Gastrocnemius medialis (tissue), 4 donors: ENCODE data around the gene DPYSL5. TPM values are rescaled to one million over a fixed set of nuclear protein-coding genes. Genes with fewer than 3 reads are reported as not detected.

Source experiments
- ATAC-seq, 2 donors: fragments of 150-250 bp; one replicate each; pipeline ENCODE4 v1.9.1; 2016
- DNase-seq, 2 donors: peaks; one replicate each; pipeline ENCODE4 v3.0.0-alpha.2; 2019
- H3K27ac ChIP-seq, 4 donors: fragments of 200-600 bp; sonication (generic); 1 replicate in 1 of 4; 2 replicates in 3 of 4; pipeline ENCODE4 v1.5.1; 2016 to 2018; ENCODE audit warnings: mild to moderate bottlenecking in 2 of 4, moderate library complexity in 1 of 4
- H3K27me3 ChIP-seq, 3 donors: fragments of 200-600 bp; sonication (generic) in 2 of 3; 1 replicate in 1 of 3; 2 replicates in 2 of 3; pipeline versions ENCODE4 v1.5.1 to v1.6.0; 2016 to 2019; ENCODE audit warnings: mild to moderate bottlenecking in 1 of 3, moderate library complexity in 1 of 3
- H3K36me3 ChIP-seq, 2 donors: fragments of 200-600 bp; sonication (generic) in 1 of 2; one replicate each; pipeline ENCODE4 v1.5.1; 2017 to 2018
- H3K4me1 ChIP-seq, 2 donors: fragments of 200-600 bp; sonication (generic) in 1 of 2; one replicate each; pipeline ENCODE4 v1.5.1; 2016 to 2017; ENCODE audit warnings: mild to moderate bottlenecking in 2 of 2
- H3K4me3 ChIP-seq, 4 donors: fragments of 200-600 bp; sonication (generic) in 3 of 4; 1 replicate in 1 of 4; 2 replicates in 3 of 4; pipeline ENCODE4 v1.5.1; 2016 to 2019; ENCODE audit warnings: mild to moderate bottlenecking in 2 of 4
- H3K9me3 ChIP-seq, 3 donors: fragments of 200-600 bp; sonication (generic) in 2 of 3; 1 replicate in 1 of 3; 2 replicates in 2 of 3; pipeline ENCODE4 v1.5.1; 2016 to 2019
- POLR2A ChIP-seq, 2 donors: fragments of 450-650 bp; IDR thresholded peaks; one replicate each; pipeline ENCODE4 v1.6.1; 2017; ENCODE audit warnings: antibody characterized with exemption in 2 of 2, mild to moderate bottlenecking in 2 of 2, moderate library complexity in 2 of 2
- in situ Hi-C, 4 donors: fragments of 200-750 bp; cut with MboI; loops; one replicate each; pipeline versions ENCODE4 v1.15.0 to v1.8.0; 2017; ENCODE audit warnings: low sequenced_read_pairs in 4 of 4
- intact Hi-C: fragments of 100-400 bp; cut with DNase I; formaldehyde crosslinking; loops from one replicate; pipeline ENCODE4 v1.15.1; 2023; ENCODE audit warnings: low total_unique reads
- total RNA-seq, 4 donors: library from RNA; depleted of rRNA; stranded (reverse); fragments of >200 nt; gene quantifications; one replicate each; pipeline versions ENCODE4 v1.1.0 to v1.2.3, GENCODE V29; 2016
- TF ChIP-seq, protein P1 (sequence below), 5 experiments: fragments of 450-650 bp in 3 of 5; fragments of 200-600 bp in 2 of 5; sonication (generic) in 2 of 5; IDR thresholded peaks in 4 of 5; conservative IDR thresholded peaks in 1 of 5; 1 replicate in 4 of 5; 2 replicates in 1 of 5; pipeline ENCODE4 v1.5.1; 2016 to 2019; ENCODE audit warnings: antibody characterized with exemption in 5 of 5, mild to moderate bottlenecking in 3 of 5, moderate library complexity in 3 of 5

Gene DPYSL5
- total RNA-seq, 4 donors from 2014 or later: not detected

DNA sequence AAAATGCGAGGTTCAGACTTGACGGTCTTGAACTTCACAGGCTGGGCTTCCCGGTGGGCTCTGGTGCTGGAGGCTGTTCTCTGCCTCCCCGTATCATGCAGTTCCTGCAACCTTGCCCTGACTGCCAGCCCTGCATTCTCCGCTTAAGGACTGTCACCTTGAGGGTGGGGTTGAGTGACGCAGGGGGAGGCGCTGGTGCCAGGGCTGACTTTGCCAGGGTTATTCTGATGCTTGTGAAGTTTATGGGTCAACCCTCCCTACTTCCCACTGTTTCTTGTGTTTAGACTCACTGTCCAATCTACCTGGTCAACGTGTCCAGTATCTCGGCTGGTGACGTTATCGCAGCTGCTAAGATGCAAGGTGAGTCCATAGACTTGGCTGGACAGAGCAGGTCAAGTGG lies 85.0 kb downstream of the DPYSL5 start:
- in situ Hi-C loops: loop anchor here in 1 of 4 donors (25.0 kb wide), 1 partner anchor 96 kb away; the partner anchor contains the start of gene DPYSL5
- no peak for ATAC-seq
- H3K9me3 ChIP-seq: no peaks in the 10 kb centered on the region
- H3K4me3 ChIP-seq: no peak overlapping the region
- H3K4me1 ChIP-seq: no peaks in the 10 kb centered on the region
- H3K27me3 ChIP-seq: peaks cover 0 to 5% (median 0%) of the 10 kb centered on the region in 3 donors
- TF ChIP-seq, protein P1, sequence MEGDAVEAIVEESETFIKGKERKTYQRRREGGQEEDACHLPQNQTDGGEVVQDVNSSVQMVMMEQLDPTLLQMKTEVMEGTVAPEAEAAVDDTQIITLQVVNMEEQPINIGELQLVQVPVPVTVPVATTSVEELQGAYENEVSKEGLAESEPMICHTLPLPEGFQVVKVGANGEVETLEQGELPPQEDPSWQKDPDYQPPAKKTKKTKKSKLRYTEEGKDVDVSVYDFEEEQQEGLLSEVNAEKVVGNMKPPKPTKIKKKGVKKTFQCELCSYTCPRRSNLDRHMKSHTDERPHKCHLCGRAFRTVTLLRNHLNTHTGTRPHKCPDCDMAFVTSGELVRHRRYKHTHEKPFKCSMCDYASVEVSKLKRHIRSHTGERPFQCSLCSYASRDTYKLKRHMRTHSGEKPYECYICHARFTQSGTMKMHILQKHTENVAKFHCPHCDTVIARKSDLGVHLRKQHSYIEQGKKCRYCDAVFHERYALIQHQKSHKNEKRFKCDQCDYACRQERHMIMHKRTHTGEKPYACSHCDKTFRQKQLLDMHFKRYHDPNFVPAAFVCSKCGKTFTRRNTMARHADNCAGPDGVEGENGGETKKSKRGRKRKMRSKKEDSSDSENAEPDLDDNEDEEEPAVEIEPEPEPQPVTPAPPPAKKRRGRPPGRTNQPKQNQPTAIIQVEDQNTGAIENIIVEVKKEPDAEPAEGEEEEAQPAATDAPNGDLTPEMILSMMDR (IDR thresholded peaks at IDR 0.05 in 4 of 5, conservative IDR thresholded peaks at IDR 0.05 in 1 of 5): no peak
- no peak for TF ChIP-seq POLR2A (IDR thresholded peaks at IDR 0.05)
- H3K27ac ChIP-seq: no peak overlapping the region
- DNase-seq: no peak
- no peaks in the 10 kb centered on the region for H3K36me3 ChIP-seq
- intact Hi-C loops: no loop called here

DNA sequence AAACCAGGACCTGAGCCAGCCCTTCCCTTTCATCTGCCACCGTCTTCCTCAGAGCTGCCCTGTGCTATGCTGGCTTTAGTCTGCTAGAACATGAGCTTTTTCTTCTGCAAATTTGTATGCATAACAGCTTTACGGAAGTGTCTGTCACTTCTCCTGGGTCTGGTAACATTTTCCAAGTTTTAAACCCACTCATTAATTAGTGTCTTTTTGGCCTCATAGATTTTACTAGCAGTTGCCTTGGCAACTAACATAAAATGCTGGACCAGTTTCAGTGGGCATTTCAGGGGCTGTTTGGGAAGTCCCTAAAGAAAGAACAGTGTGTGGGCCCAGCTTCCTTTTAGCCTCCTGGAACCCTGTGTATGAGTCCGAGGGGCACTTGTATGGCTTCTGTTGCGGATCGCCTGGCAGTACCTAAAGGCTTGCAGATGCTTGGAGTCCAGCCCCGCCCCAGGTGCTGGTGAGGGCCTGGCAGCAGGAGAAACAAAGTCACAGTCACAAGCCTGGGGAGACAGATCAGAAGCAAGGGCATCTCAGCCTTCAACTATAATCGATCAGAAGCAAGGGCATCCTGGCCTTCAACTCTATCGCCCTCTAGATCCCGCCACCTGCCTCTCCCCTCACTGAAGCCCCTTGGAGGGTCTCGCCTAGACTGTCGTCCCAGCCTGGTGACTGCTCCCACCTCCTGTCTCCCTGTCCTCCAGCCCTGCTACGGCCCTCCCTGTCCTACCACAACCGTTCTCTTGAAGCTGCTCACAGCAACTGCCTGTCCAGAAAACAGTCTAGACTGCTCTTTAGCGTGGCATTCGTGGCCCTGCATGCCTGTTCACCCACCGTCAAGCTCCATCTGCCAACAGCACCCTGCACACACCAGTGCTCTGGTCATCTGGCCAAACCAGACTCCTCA lies 85.8 kb downstream of the DPYSL5 start:
- Histone ChIP-seq H3K27ac (no peak overlapping the region), H3K27me3 (peaks cover 0 to 5% (median 0%) of the 10 kb centered on the region in 3 donors), H3K9me3 (no peaks in the 10 kb centered on the region), H3K4me1 (no peaks in the 10 kb centered on the region), H3K36me3 (no peaks in the 10 kb centered on the region), H3K4me3 (no peak overlapping the region)
- ATAC-seq: no peak
- TF ChIP-seq, protein P1 (IDR thresholded peaks at IDR 0.05 in 4 of 5, conservative IDR thresholded peaks at IDR 0.05 in 1 of 5): no peak
- no peak for TF ChIP-seq POLR2A (IDR thresholded peaks at IDR 0.05)
- DNase-seq: no peak
- intact Hi-C loops (no loop called here), in situ Hi-C loops (loop anchor here in 1 of 4 donors (25.0 kb wide), 1 partner anchor 96 kb away; the partner anchor contains the start of gene DPYSL5)

DNA sequence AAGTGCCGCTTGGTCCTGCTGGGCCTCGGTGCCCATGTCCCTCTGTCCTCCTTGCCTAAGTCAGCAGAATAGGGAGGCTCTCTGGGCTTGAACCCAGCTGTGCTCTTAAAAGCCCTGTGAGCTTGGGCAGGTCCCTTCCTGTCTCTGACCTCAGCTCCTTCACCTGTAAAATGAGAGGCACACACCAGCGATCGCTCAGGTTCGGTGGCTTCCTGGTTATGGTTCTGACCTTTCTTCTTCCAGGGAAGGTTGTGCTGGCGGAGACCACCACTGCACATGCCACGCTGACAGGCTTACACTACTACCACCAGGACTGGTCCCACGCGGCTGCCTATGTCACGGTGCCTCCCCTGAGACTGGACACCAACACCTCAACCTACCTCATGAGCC lies 86.4 kb downstream of the DPYSL5 start:
- DNase-seq (no peak), ATAC-seq (no peak)
- Histone ChIP-seq H3K9me3 (no peaks in the 10 kb centered on the region), H3K27me3 (peaks cover 0 to 5% (median 0%) of the 10 kb centered on the region in 3 donors), H3K4me3 (no peak overlapping the region), H3K4me1 (no peaks in the 10 kb centered on the region), H3K36me3 (no peaks in the 10 kb centered on the region), H3K27ac (no peak overlapping the region)
- in situ Hi-C loops (loop anchor here in 1 of 4 donors (25.0 kb wide), 1 partner anchor 97 kb away; the partner anchor contains the start of gene DPYSL5), intact Hi-C loops (no loop called here)
- TF ChIP-seq, protein P1 (IDR thresholded peaks at IDR 0.05 in 4 of 5, conservative IDR thresholded peaks at IDR 0.05 in 1 of 5): no peak
- TF ChIP-seq POLR2A (IDR thresholded peaks at IDR 0.05): no peak

DNA sequence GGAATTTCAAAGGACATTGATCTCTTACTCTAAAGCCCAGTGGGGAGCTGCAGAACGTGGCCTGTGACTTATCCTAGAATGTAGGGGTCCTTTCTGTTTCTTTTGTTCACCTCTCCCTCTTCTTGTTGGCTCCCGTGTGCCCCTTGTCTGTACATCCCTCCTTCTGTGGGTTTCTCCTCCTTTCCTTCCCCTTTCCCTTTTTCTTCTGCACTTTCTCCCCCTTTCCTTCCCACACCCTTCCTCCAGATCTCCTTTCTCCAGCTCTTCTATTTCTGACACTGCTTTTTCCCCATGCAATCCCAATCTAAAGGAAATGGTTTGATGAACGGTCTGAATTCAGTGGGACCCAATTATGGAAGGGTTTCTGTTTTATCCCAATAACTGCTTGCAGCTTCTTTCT lies 87.1 kb downstream of the DPYSL5 start:
- no peak for TF ChIP-seq POLR2A (IDR thresholded peaks at IDR 0.05)
- TF ChIP-seq, protein P1 (IDR thresholded peaks at IDR 0.05 in 4 of 5, conservative IDR thresholded peaks at IDR 0.05 in 1 of 5): no peak
- Histone ChIP-seq H3K36me3 (no peaks in the 10 kb centered on the region), H3K27ac (no peak overlapping the region), H3K4me3 (no peak overlapping the region), H3K4me1 (no peaks in the 10 kb centered on the region), H3K9me3 (no peaks in the 10 kb centered on the region), H3K27me3 (peaks cover 0 to under 1% (median 0%) of the 10 kb centered on the region in 3 donors)
- DNase-seq: no peak
- in situ Hi-C loops: loop anchor here in 1 of 4 donors (25.0 kb wide), 1 partner anchor 98 kb away; the partner anchor contains the start of gene DPYSL5
- intact Hi-C loops: no loop called here
- ATAC-seq: no peak
